ENCODE measurements around the gene GPC3. TPM values are rescaled to one million over a fixed set of nuclear protein-coding genes. Genes with fewer than 3 reads are reported as not detected.

The GPC3 gene
- polyA plus RNA-seq, 1 donor, result 75.8 TPM

- Histone ChIP-seq H3K4me3 (ENCODE audit: low read length) (no peak overlapping the region), H3K36me3 (ENCODE audit: control insufficient read depth, insufficient read depth, low read length) (no peaks in the 10 kb centered on the region), H3K27ac (ENCODE audit: low read length) (peak overlapping the region; percentile 68), H3K9me3 (ENCODE audit: control insufficient read depth, low read depth, low read length) (no peaks in the 10 kb centered on the region), H3K4me1 (ENCODE audit: control insufficient read depth, insufficient read depth, low read length) (peaks cover 29% of the 10 kb centered on the region), H3K27me3 (ENCODE audit: control insufficient read depth, insufficient read depth, low read length) (no peaks in the 10 kb centered on the region)
- DNase-seq, result peak in 1 of 2 donors; percentile 23
- WGBS (ENCODE audit: insufficient coverage, low lambda C conversion rate), result no CpG with 5 or more reads among the region's 6 CpGs
These were observed 308.0 kb downstream of the GPC3 start for GRCh38 chrX:133677123-133678063.

- H3K4me1 ChIP-seq (ENCODE audit: control insufficient read depth, insufficient read depth, low read length), result peaks cover 29% of the 10 kb centered on the region
- H3K27me3 ChIP-seq (ENCODE audit: control insufficient read depth, insufficient read depth, low read length), result no peaks in the 10 kb centered on the region
- peak overlapping the region; percentile 70 for H3K27ac ChIP-seq (ENCODE audit: low read length)
- DNase-seq, result peak; percentile 68 to 78
- H3K4me3 ChIP-seq (ENCODE audit: low read length), result no peak overlapping the region
- no CpG with 5 or more reads among the region's 1 CpG for WGBS (ENCODE audit: insufficient coverage, low lambda C conversion rate)
- no peaks in the 10 kb centered on the region for H3K9me3 ChIP-seq (ENCODE audit: control insufficient read depth, low read depth, low read length)
- no peaks in the 10 kb centered on the region for H3K36me3 ChIP-seq (ENCODE audit: control insufficient read depth, insufficient read depth, low read length)
These were observed 308.9 kb downstream of the GPC3 start for GRCh38 chrX:133676344-133677122.

DNA sequence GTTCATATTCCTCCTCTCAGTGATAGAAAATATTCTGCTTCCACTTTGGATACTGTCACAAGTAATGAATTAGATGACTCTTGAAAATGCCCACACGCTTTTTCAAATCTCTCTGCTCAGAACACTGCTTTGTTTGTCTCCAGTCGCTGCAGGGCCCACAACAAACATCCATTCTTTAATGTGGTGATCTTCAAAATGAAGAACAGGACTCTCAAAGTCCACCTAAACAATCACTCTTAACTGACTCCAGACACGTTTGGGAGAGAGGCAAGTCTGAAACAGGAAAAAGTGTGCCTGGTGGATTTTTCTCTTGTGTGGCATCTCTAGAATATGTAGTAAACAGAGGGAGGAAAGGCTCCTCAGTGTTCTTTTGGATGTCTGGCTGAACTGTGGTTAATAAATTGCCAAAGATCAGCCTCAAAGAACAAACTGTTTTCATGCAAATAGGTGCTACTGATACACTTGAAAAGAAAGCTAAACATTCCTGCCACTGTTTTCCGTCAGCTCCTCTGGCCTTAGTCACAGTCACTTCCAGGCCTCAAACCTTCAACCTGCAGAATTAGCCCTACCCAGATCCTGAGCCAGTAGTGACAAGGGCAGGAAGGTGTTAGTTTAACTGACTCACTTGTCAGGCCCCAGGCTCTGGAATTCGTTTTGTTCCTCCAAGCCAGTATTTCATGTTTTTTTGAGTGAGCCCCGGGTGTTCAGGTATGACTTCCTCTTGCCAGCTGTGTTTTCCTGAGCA is 310.5 kb downstream of the GPC3 start:
- no peaks in the 10 kb centered on the region for H3K9me3 ChIP-seq (ENCODE audit: control insufficient read depth, low read depth, low read length)
- peak overlapping the region; percentile 70 for H3K27ac ChIP-seq (ENCODE audit: low read length)
- DNase-seq, result peak; percentile 14 to 25
- H3K4me3 ChIP-seq (ENCODE audit: low read length), result no peak overlapping the region
- H3K27me3 ChIP-seq (ENCODE audit: control insufficient read depth, insufficient read depth, low read length), result no peaks in the 10 kb centered on the region
- no CpG with 5 or more reads among the region's 6 CpGs for WGBS (ENCODE audit: insufficient coverage, low lambda C conversion rate)
- H3K4me1 ChIP-seq (ENCODE audit: control insufficient read depth, insufficient read depth, low read length), result peaks cover 29% of the 10 kb centered on the region
- H3K36me3 ChIP-seq (ENCODE audit: control insufficient read depth, insufficient read depth, low read length), result no peaks in the 10 kb centered on the region

DNA sequence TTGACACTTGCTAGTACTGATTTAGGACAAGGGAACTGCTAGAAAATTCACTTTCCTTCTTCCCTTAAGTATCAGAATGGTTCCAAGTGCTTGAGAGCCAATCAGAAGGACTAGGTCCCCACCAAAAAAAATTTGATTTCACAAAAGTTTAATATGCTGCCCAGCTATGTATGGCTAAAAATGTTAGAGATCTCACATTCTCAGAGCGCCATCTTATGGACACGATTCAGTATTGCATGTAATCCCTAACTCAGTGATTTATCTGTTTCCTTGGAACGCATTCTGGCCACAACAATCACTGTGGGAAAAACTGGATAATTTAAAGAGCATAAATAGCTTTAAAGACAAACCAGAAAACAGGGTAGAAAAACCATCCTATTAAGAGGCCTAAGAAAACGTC is 315.0 kb downstream of the GPC3 start:
- no peak overlapping the region for H3K27ac ChIP-seq (ENCODE audit: low read length)
- peak in 1 of 2 donors; percentile 40 for DNase-seq

DNA sequence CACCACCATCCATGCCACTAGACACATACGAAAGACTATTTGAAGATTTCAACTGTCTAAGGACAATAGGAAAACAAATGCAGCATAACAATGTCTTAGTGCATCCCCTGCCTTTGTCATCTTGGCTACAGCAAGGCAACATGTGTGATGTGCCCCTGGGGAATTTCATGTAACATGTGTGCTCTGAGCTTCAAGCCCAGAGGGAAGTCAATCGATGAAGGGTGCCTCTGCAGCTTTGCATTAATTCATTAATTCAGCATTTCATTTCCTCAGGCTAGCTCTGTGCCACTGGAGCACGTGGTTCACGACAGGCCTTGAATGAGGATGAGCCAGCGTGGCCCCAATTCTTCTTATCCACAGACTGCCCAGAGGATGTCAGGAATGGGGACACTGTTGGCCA is 316.2 kb downstream of the GPC3 start:
- H3K36me3 ChIP-seq (ENCODE audit: control insufficient read depth, insufficient read depth, low read length), result no peaks in the 10 kb centered on the region
- WGBS (ENCODE audit: insufficient coverage, low lambda C conversion rate), result no CpG with 5 or more reads among the region's 5 CpGs
- DNase-seq, result no peak
- H3K4me1 ChIP-seq (ENCODE audit: control insufficient read depth, insufficient read depth, low read length), result peaks cover under 1% of the 10 kb centered on the region
- no peak overlapping the region for H3K27ac ChIP-seq (ENCODE audit: low read length)
- no peaks in the 10 kb centered on the region for H3K27me3 ChIP-seq (ENCODE audit: control insufficient read depth, insufficient read depth, low read length)
- H3K9me3 ChIP-seq (ENCODE audit: control insufficient read depth, low read depth, low read length), result no peaks in the 10 kb centered on the region
- no peak overlapping the region for H3K4me3 ChIP-seq (ENCODE audit: low read length)

More for the DNA sequence above, 315.0 kb downstream of the GPC3 start:
- no peaks in the 10 kb centered on the region for H3K27me3 ChIP-seq (ENCODE audit: control insufficient read depth, insufficient read depth, low read length)
- WGBS (ENCODE audit: insufficient coverage, low lambda C conversion rate), result no CpG with 5 or more reads among the region's 4 CpGs
- H3K36me3 ChIP-seq (ENCODE audit: control insufficient read depth, insufficient read depth, low read length), result no peaks in the 10 kb centered on the region
- H3K9me3 ChIP-seq (ENCODE audit: control insufficient read depth, low read depth, low read length), result no peaks in the 10 kb centered on the region
- no peak overlapping the region for H3K4me3 ChIP-seq (ENCODE audit: low read length)
- H3K4me1 ChIP-seq (ENCODE audit: control insufficient read depth, insufficient read depth, low read length), result peaks cover 12% of the 10 kb centered on the region

GRCh38 chrX:133668225-133668931 is 317.0 kb downstream of the GPC3 start:
- no peak overlapping the region for H3K27ac ChIP-seq (ENCODE audit: low read length)
- H3K36me3 ChIP-seq (ENCODE audit: control insufficient read depth, insufficient read depth, low read length), result no peaks in the 10 kb centered on the region
- no peaks in the 10 kb centered on the region for H3K4me1 ChIP-seq (ENCODE audit: control insufficient read depth, insufficient read depth, low read length)
- H3K9me3 ChIP-seq (ENCODE audit: control insufficient read depth, low read depth, low read length), result no peaks in the 10 kb centered on the region
- no CpG with 5 or more reads among the region's 3 CpGs for WGBS (ENCODE audit: insufficient coverage, low lambda C conversion rate)
- no peaks in the 10 kb centered on the region for H3K27me3 ChIP-seq (ENCODE audit: control insufficient read depth, insufficient read depth, low read length)
- no peak for DNase-seq
- H3K4me3 ChIP-seq (ENCODE audit: low read length), result no peak overlapping the region

DNA sequence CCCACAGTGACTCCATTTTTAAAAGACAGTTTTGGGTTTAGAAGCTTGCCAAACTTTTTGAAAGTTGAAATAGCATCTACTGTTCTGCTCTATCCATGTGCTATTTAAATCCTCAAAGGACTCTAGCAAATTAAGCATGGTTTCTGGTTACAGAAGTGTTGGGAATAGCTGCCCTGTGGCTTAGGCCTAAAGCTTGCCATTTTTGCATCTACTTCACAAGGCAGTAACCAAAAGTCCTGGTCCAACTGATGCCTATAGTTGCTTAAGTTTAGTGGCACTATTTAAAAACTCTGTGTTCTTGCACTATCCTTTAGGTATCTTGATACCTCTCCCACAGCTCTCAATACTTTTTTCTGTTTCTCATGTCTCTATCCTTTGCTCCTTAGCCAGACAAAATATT is 319.1 kb downstream of the GPC3 start:
- Histone ChIP-seq H3K4me1 (ENCODE audit: control insufficient read depth, insufficient read depth, low read length) (no peaks in the 10 kb centered on the region), H3K36me3 (ENCODE audit: control insufficient read depth, insufficient read depth, low read length) (no peaks in the 10 kb centered on the region), H3K4me3 (ENCODE audit: low read length) (no peak overlapping the region), H3K27me3 (ENCODE audit: control insufficient read depth, insufficient read depth, low read length) (no peaks in the 10 kb centered on the region), H3K9me3 (ENCODE audit: control insufficient read depth, low read depth, low read length) (no peaks in the 10 kb centered on the region), H3K27ac (ENCODE audit: low read length) (no peak overlapping the region)
- no peak for DNase-seq

DNA sequence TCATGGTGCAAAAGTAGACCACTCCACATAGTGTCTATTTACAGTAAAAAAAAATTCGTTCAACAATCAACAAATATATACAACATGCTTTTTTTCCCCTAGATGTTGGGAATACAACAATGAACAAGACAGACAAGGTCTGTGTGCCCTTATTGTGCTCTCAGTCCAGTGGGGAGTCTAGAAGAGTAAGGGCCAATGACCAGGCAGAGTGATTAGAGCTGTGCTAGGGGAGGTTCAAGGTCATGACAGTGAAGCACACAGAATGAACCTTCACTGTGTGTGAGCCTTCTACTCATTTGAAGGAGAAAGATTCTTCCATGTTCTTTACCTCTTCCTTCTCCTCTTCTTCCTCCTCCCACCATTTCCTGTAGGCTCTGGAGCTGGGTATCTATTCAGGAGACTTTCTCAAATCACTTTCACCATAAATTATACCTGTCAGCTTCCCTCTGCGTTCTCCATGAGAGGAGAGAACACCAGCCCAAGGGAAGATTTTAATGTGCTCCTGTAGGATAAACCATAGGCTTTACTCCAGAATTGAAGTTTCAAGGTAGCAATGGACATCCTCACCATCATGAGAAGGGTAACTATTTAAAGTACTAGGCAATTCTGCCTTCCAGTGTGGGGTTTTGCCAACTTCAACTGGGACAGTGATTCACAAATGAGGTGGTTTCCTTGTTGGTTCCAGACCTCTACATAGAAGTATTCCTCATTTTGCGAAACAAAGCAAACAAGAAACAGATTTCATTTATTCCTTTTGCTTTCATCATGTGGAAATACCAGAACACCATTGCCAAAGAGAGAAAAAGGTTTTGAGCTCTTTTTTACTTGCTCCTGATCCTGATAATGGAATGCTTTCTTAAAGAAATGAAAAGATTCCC is 323.2 kb downstream of the GPC3 start:
- Histone ChIP-seq H3K36me3 (ENCODE audit: control insufficient read depth, insufficient read depth, low read length) (no peaks in the 10 kb centered on the region), H3K4me3 (ENCODE audit: low read length) (no peak overlapping the region), H3K4me1 (ENCODE audit: control insufficient read depth, insufficient read depth, low read length) (no peaks in the 10 kb centered on the region), H3K9me3 (ENCODE audit: control insufficient read depth, low read depth, low read length) (no peaks in the 10 kb centered on the region), H3K27ac (ENCODE audit: low read length) (no peak overlapping the region), H3K27me3 (ENCODE audit: control insufficient read depth, insufficient read depth, low read length) (no peaks in the 10 kb centered on the region)
- WGBS (ENCODE audit: insufficient coverage, low lambda C conversion rate), result no CpG with 5 or more reads among the region's 3 CpGs
- no peak for DNase-seq

DNA sequence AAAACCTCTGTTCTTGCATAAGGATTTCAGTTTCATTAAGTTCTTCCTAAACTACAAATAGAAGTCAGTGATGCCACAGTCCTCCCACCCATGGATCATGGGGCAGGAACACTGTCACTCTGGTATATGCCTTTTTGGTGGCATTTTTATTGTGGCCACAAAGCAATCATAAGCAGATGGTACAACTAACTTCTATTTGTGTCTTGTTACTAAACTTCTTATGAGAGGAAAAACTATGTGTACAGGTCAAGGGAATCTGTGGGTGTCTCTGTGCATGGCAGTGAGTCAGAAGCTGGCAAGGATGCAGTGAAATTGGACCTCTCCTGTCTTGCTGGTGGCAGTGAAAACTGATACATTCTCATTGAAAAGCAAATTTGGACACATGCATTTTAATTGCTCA is 325.1 kb downstream of the GPC3 start:
- DNase-seq, result no peak
- Histone ChIP-seq H3K27ac (ENCODE audit: low read length) (no peak overlapping the region), H3K4me1 (ENCODE audit: control insufficient read depth, insufficient read depth, low read length) (no peaks in the 10 kb centered on the region), H3K4me3 (ENCODE audit: low read length) (no peak overlapping the region), H3K36me3 (ENCODE audit: control insufficient read depth, insufficient read depth, low read length) (no peaks in the 10 kb centered on the region), H3K27me3 (ENCODE audit: control insufficient read depth, insufficient read depth, low read length) (no peaks in the 10 kb centered on the region), H3K9me3 (ENCODE audit: control insufficient read depth, low read depth, low read length) (no peaks in the 10 kb centered on the region)
